HL-60/S4 (cell line): Measurements from ENCODE around the gene TAS2R19.
"Not testable (repeated sequence)": the region's sequence is repeated elsewhere in the genome, so short reads cannot be mapped to it uniquely, and the experiment has no call there.

Source experiments
- in situ Hi-C: fragments of 300-500 bp; cut with MboI; formaldehyde crosslinking; loops from 2 replicates; pipeline ENCODE4 v1.14.3; 2022; ENCODE audit warnings: low sequenced_read_pairs

The TAS2R19 gene, protein sequence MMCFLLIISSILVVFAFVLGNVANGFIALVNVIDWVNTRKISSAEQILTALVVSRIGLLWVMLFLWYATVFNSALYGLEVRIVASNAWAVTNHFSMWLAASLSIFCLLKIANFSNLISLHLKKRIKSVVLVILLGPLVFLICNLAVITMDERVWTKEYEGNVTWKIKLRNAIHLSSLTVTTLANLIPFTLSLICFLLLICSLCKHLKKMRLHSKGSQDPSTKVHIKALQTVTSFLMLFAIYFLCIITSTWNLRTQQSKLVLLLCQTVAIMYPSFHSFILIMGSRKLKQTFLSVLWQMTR

GRCh38 chr12:11022520-11022919, at the start of gene TAS2R19:
TSS of gene TAS2R19 (minus strand) at chr12:11022620. CDS start at chr12:11022571, 49 bp downstream.
- in situ Hi-C loops: no loop called here

DNA sequence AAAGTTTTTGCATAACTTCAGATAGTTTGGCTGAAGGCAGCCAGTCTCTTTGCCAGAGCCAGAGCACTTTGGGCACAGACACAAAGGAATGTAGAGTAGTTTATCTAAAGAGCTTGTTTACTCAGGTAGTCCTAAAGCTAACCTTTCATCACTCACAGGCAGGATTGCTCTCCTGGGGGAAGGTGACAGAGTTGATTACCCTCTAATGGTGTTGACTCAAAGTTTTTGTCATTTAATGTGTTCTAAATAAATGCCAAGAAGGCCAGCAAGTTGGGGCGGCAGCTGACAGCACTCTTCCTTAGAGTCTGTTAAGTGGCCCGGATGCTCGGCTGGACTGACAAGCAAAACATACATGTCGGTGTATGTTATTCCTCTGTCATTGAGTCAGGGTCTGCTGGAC, 49.0 kb upstream of the TAS2R19 start:
- in situ Hi-C loops: loop anchor here (5.0 kb wide), 1 partner anchor 54 kb away; no protein-coding TSS in a partner anchor

- in situ Hi-C loops: loop anchor here (5.0 kb wide), 1 partner anchor 54 kb away; no protein-coding TSS in a partner anchor
These were observed 48.6 kb upstream of the TAS2R19 start for GRCh38 chr12:11070999-11071398.

DNA sequence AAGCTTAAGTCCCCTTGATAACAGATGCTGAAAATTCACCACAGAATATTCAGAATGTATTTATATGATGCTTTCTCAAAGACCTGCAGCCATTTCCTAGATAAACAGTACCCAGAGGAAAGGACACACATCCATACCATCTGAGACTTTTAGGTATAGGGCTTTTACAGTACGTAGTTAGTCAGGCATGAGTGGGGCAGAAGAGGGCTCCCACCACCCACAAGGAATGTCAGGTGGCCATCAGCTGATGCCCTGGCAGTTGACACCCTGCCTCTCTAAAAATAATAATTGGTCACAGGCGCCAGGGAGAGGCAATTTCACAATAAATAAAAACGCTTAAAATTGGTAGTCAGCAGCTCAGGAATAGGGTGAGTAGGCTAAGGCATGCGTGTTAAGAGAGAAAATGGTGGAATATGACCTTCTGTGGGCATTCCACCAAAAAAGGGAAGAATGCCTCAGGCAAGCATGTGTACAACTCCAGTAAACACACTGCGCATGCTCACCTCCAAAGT, 47.5 kb upstream of the TAS2R19 start:
- in situ Hi-C loops: loop anchor here (5.0 kb wide), 1 partner anchor 53 kb away; no protein-coding TSS in a partner anchor

DNA sequence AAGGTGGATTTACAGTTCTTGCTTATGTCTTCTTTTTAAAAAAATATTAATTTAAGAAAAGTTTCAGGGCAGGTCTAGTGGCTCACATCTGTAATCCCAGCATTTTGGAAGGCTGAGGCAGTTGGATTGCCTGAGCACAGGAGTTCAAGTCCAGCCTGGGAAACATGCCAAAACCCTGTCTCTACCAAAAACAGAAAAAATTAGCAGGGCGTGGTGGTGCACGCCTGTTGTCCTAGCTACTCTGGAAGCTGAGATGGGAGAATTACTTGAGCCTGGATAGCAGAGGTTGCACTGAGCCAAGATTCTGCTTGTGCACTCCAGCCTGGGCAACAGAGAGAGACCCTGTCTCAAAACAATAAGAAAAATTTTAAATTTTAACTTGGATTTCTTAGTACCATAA, 45.1 kb upstream of the TAS2R19 start:
- in situ Hi-C loops: no loop called here

- in situ Hi-C loops: not testable (repeated sequence)
These were observed 39.8 kb upstream of the TAS2R19 start, which contains the start of gene TAS2R46 for GRCh38 chr12:11062194-11062593. TSS of gene TAS2R46 (minus strand) at chr12:11062294. CDS start at chr12:11062294, 0 bp downstream.

DNA sequence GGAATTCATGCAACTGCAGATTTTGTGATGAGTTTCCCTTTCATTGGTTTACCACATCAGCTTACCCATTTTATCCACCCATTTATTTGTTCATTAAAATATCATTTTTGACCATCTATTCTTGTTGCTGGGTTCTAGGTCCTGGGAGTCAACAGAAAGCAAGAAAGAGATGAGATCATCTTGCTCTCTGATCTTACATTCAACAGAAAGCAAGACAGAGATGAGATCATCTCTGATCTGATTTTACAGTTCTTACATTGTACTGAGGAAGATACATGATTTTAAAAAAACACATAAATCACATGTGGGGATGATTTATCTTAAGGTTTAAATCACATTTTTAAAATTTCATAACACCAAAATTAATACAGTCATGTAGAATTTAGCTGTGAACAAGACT, 37.4 kb upstream of the TAS2R19 start:
- in situ Hi-C loops: no loop called here

- in situ Hi-C loops: no loop called here
These were observed 36.6 kb upstream of the TAS2R19 start for GRCh38 chr12:11059041-11059440.

DNA sequence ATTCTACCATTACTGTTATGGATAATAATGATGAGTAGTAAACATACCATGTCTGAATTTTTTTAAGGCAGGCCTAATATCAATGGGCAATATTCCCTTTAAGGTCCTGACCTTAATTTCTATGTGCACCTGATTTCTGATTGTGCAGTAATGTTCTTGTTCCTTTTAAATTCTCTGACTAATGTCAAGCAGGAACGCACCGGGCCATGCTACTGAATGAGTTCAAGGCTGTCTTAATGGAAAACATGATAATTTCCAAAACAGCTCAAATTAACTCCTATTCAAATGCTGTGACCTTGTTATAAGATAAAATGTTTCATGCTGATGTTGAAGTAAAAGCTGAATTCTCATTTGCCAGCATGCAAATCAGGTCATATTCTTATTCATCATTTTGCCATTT, 32.9 kb upstream of the TAS2R19 start:
- in situ Hi-C loops: no loop called here

DNA sequence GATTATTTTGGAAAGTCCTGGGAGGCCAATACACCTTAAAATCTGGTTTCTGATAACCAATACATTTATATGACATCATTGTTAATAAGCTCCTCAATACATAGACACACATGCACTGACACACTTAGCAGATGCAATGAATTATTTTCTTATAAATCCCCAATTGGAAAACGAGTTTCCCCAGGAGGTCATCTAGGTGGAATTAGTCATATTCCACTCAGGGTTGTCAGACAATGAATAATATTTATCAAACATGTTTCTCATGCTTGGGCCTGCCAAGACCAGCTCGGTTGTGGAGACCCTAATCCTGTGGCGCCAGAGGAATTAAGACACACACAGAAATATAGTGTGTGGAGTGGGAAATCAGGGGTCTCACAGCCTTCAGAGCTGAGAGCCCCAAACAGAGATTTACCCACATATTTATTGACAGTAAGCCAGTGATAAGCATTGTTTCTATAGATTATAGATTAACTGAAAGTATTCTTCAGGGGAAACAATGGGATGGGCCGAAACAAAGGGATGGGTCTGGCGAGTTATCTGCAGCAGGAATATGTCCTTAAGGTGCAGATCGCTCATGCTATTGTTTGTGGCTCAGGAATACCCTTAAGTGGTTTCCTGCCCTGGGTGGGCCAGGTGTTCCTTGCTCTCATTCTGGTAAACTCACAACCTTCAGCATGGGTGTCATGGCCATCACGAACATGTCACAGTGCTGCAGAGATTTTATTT, 27.5 kb upstream of the TAS2R19 start:
- in situ Hi-C loops: not testable (repeated sequence)

GRCh38 chr12:11041366-11041765, 18.9 kb upstream of the TAS2R19 start:
- in situ Hi-C loops: not testable (repeated sequence)

GRCh38 chr12:11040162-11040561, 17.7 kb upstream of the TAS2R19 start:
- in situ Hi-C loops: no loop called here

DNA sequence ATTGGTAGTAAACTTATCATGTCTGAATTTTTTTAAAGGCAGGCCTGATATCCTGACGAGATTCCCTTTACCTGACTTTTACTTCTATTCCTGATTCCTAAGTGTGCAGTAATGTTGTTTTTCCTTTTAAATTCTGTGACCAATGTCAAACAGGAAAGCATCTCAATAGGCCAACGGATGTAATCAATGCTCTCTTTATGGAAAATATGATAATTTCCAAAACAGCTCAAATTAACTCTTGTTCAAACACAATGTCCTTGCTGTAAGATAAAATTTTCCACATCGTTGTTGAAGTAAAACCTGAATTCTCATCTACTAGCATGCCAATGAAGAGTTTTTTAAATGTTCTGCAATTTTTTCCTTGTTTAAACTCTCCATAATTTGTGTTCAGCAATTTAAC, 16.8 kb upstream of the TAS2R19 start:
- in situ Hi-C loops: no loop called here

- in situ Hi-C loops: not testable (repeated sequence)
These were observed 11.5 kb upstream of the TAS2R19 start for GRCh38 chr12:11033959-11034358.

GRCh38 chr12:11031307-11031706, 8.9 kb upstream of the TAS2R19 start, which contains the start of gene TAS2R31:
TSS of gene TAS2R31 (minus strand) at chr12:11031407. CDS start at chr12:11031335, 72 bp downstream.
- in situ Hi-C loops: no loop called here

DNA sequence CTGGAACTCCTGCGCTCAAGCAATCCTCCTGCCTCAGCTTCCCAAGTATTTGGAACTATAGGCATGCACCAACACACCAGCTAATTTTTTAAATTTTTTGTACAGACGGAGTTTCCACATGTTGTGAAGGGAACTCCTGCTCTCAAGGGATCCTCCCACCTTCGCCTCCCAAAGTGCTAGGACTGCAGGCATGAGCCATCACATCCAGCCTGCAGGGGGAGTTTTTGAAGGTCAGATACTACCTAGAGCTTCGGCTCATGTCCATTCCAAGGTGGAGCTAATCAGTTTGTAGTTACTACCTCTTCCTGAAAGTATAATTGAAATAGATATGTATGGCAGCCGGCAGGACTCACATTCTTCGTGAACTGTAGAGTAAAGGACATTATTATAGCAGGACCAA, 3.7 kb upstream of the TAS2R19 start:
- in situ Hi-C loops: no loop called here

DNA sequence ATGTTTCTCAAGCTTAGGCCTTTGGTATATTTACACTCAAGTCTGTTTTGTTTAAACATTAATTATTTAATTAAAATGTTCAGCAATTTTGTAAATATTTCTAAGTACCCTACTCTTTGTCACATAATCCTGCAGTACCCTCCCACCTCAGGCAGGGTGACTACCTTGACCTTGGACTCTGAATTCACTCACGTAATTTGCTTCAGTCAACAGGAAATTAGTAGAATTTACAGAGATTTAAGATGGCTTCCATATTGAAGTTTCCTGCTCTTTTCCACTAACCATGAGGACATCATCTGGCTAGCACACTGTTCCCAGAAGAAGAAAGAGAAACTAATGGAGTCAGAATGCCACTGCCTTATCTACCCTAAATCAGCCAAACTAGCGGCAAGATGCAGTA, 967 bp upstream of the TAS2R19 start:
- in situ Hi-C loops: no loop called here

GRCh38 chr12:11016937-11017336, 5.5 kb downstream of the TAS2R19 start:
- in situ Hi-C loops: loop anchor here (5.0 kb wide), 1 partner anchor 55 kb away; no protein-coding TSS in a partner anchor

DNA sequence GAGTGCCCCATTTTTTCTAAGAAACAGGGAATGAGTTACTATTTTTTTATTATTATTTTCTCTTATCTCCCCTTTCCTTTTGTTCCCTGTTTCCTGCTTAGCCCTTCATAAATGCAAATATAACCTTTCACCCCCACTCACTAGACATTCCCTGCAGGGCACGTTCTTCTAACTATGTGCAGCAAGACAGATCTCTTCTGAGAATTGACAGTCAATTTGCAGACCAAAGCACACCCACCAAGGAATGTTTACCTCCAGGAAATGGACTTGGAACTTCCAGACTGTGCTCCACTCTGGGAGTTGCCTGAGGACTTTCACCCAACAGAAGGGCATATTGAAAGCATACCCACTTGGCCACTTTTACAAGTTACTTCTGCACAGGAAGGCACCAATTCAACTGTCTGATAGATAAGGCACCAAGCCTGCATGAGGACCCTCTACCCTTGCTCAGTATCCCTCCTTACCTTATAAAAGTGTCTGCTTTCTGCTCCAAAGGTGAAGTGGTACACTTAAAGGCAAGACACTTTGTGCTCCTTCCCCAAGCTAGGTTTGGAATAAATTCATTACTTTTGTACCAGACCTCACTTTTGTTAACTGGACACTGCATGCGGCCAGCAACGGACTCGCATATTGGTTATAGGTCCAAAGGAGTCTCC, 6.5 kb downstream of the TAS2R19 start:
- in situ Hi-C loops: loop anchor here (5.0 kb wide), 1 partner anchor 56 kb away; no protein-coding TSS in a partner anchor

- in situ Hi-C loops: no loop called here
These were observed 8.2 kb downstream of the TAS2R19 start for GRCh38 chr12:11014234-11014633.

- in situ Hi-C loops: no loop called here
These were observed 14.8 kb downstream of the TAS2R19 start for GRCh38 chr12:11007608-11008007.
